Trophoblast cell (in vitro differentiated cells and primary cell): Measurements from ENCODE around the gene VNN1.

Experiments
- DNase-seq, 2 donors: peaks; one replicate each; pipeline ENCODE4 v3.0.0-alpha.2; 2016
- H2AFZ ChIP-seq: 2 replicates; pipeline ENCODE4 v1.6.1; 2013; ENCODE audit warnings: low read length, moderate library complexity, mild to moderate bottlenecking; ENCODE audit not compliant: insufficient read depth, poor library complexity
- H2AK5ac ChIP-seq: 2 replicates; pipeline ENCODE4 v1.6.1; 2013; ENCODE audit warnings: mild to moderate bottlenecking, low read length
- H2BK120ac ChIP-seq: 2 replicates; pipeline ENCODE4 v1.6.1; 2013; ENCODE audit warnings: low read length, mild to moderate bottlenecking, moderate library complexity; ENCODE audit not compliant: insufficient read depth, poor library complexity
- H2BK12ac ChIP-seq: 2 replicates; pipeline ENCODE4 v1.6.1; 2013; ENCODE audit warnings: mild to moderate bottlenecking, low read length, moderate library complexity
- H2BK5ac ChIP-seq: 2 replicates; pipeline ENCODE4 v1.6.1; 2013; ENCODE audit warnings: low read length, low read depth, moderate library complexity, mild to moderate bottlenecking; ENCODE audit not compliant: poor library complexity
- H3K14ac ChIP-seq: 2 replicates; pipeline ENCODE4 v1.6.1; 2013; ENCODE audit warnings: mild to moderate bottlenecking, low read length
- H3K18ac ChIP-seq: 2 replicates; pipeline ENCODE4 v1.6.1; 2013; ENCODE audit warnings: mild to moderate bottlenecking, low read length
- H3K23ac ChIP-seq: 2 replicates; pipeline ENCODE4 v1.6.1; 2013; ENCODE audit warnings: low read length
- H3K27ac ChIP-seq: 2 replicates; pipeline ENCODE4 v1.5.1; 2013; ENCODE audit warnings: low read depth, mild to moderate bottlenecking, inconsistent platforms, low read length, moderate library complexity
- H3K27me3 ChIP-seq: 2 replicates; pipeline ENCODE4 v1.6.1; 2013; ENCODE audit warnings: inconsistent platforms, mild to moderate bottlenecking, low read length, moderate library complexity; ENCODE audit not compliant: insufficient read depth
- H3K36me3 ChIP-seq, 2 experiments: 1 replicate in 1 of 2; 2 replicates in 1 of 2; pipeline ENCODE4 v1.6.1; 2013; ENCODE audit warnings: low read length in 2 of 2, mild to moderate bottlenecking in 2 of 2, moderate library complexity in 1 of 2; ENCODE audit not compliant: insufficient read depth in 2 of 2, control insufficient read depth in 1 of 2
- H3K4ac ChIP-seq: 2 replicates; pipeline ENCODE4 v1.6.1; 2013; ENCODE audit warnings: low read depth, mild to moderate bottlenecking, low read length, moderate library complexity
- H3K4me1 ChIP-seq, 2 experiments: 1 replicate in 1 of 2; 2 replicates in 1 of 2; pipeline ENCODE4 v1.6.1; 2013; ENCODE audit warnings: low read length in 2 of 2, mild to moderate bottlenecking in 2 of 2, moderate library complexity in 1 of 2; ENCODE audit not compliant: insufficient read depth in 2 of 2, control insufficient read depth in 1 of 2
- H3K4me2 ChIP-seq: 2 replicates; pipeline ENCODE4 v1.6.1; 2013; ENCODE audit warnings: inconsistent platforms, mild to moderate bottlenecking, low read length, moderate library complexity
- H3K4me3 ChIP-seq: 2 replicates; pipeline ENCODE4 v1.5.1; 2013; ENCODE audit warnings: mild to moderate bottlenecking, low read depth, low read length, inconsistent platforms
- H3K79me1 ChIP-seq: one replicate; pipeline ENCODE4 v1.6.1; 2013; ENCODE audit warnings: low read length
- H3K79me2 ChIP-seq: 2 replicates; pipeline ENCODE4 v1.6.1; 2013; ENCODE audit warnings: low read length, mild to moderate bottlenecking; ENCODE audit not compliant: control insufficient read depth, insufficient read depth, poor library complexity
- H3K9ac ChIP-seq: 2 replicates; pipeline ENCODE4 v1.6.1; 2013; ENCODE audit warnings: mild to moderate bottlenecking, low read length
- H3K9me3 ChIP-seq: 2 replicates; pipeline ENCODE4 v1.6.1; 2013; ENCODE audit warnings: low read depth, mild to moderate bottlenecking, control low read depth, inconsistent platforms, low read length; ENCODE audit not compliant: insufficient read depth
- H4K12ac ChIP-seq: 2 replicates; pipeline ENCODE4 v1.6.1; 2013; ENCODE audit warnings: low read depth, mild to moderate bottlenecking, low read length, moderate library complexity
- H4K8ac ChIP-seq: 2 replicates; pipeline ENCODE4 v1.6.1; 2013; ENCODE audit warnings: low read depth, mild to moderate bottlenecking, low read length, moderate library complexity
- H4K91ac ChIP-seq: one replicate; pipeline ENCODE4 v1.6.1; 2013; ENCODE audit warnings: low read depth, mild to moderate bottlenecking, low read length, moderate library complexity
- WGBS: extraction: QIAGEN DNeasy Blood & Tissue Kit; methylation state at CpG from one replicate; pipeline ENCODE4 v1.1.7; 2013; ENCODE audit warnings: missing lambda C conversion rate; ENCODE audit not compliant: insufficient read length, insufficient coverage; ENCODE audit errors: extremely low coverage; 5-methylcytosine and 5-hydroxymethylcytosine counted together

VNN1 gene

GRCh38 chr6:132633362-132633761, 80.5 kb downstream of the VNN1 start:
- H3K4me3 ChIP-seq = no peak overlapping the region
- no peaks in the 10 kb centered on the region for H3K9me3 ChIP-seq
- no CpG with 5 or more reads among the region's 2 CpGs for WGBS
- H3K14ac ChIP-seq = no peak overlapping the region
- H4K8ac ChIP-seq = no peak overlapping the region
- no peak overlapping the region for H3K18ac ChIP-seq
- H2BK120ac ChIP-seq = no peak overlapping the region
- H3K79me1 ChIP-seq = no peaks in the 10 kb centered on the region
- no peak overlapping the region for H2AFZ ChIP-seq
- H3K23ac ChIP-seq = no peak overlapping the region
- no peak overlapping the region for H3K4me2 ChIP-seq
- H3K4me1 ChIP-seq = no peaks in the 10 kb centered on the region
- no peaks in the 10 kb centered on the region for H3K27me3 ChIP-seq
- no peak overlapping the region for H3K4ac ChIP-seq
- no peak overlapping the region for H3K27ac ChIP-seq
- no peak overlapping the region for H4K91ac ChIP-seq
- no peak for DNase-seq
- H4K12ac ChIP-seq = no peak overlapping the region
- no peak overlapping the region for H2AK5ac ChIP-seq
- no peaks in the 10 kb centered on the region for H3K36me3 ChIP-seq
- no peak overlapping the region for H2BK12ac ChIP-seq
- H3K9ac ChIP-seq = no peak overlapping the region
- no peak overlapping the region for H2BK5ac ChIP-seq
- H3K79me2 ChIP-seq = no peaks in the 10 kb centered on the region
